NB4 (cell line): ENCODE results near the gene FER.

Source experiments
- POLR2A ChIP-seq: IDR thresholded peaks from 2 replicates; pipeline ENCODE4 v1.6.1; 2011; ENCODE audit warnings: mild to moderate bottlenecking; ENCODE audit not compliant: insufficient read length; ENCODE audit errors: extremely low read depth
- TF ChIP-seq, protein P1 (sequence below): IDR thresholded peaks from one replicate; pipeline ENCODE4 v1.5.1; 2012; ENCODE audit warnings: low read depth, low read length
- TF ChIP-seq, protein P2 (sequence below): IDR thresholded peaks from 2 replicates; pipeline ENCODE4 v1.6.1; 2011; ENCODE audit warnings: low read depth, low read length

DNA sequence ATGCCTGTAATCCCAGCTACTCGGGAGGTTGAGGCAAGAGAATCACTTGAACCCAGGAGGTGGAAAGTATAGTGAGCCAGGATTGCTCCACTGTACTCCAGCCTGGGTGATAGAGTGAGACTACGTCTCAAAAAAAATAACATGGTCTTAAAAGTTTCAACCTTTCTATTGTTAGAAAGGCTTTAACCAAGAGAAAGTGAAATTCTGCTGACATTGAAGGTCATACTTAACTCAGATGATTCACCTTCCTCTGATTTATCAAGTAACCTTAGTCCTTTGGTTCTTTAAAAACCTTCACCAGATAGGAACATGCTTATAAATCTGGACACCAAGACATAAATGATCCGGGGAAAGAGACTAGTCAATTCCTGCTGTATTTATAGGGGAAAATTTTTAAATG is 73.3 kb downstream of the FER start:
- TF ChIP-seq, protein P1, sequence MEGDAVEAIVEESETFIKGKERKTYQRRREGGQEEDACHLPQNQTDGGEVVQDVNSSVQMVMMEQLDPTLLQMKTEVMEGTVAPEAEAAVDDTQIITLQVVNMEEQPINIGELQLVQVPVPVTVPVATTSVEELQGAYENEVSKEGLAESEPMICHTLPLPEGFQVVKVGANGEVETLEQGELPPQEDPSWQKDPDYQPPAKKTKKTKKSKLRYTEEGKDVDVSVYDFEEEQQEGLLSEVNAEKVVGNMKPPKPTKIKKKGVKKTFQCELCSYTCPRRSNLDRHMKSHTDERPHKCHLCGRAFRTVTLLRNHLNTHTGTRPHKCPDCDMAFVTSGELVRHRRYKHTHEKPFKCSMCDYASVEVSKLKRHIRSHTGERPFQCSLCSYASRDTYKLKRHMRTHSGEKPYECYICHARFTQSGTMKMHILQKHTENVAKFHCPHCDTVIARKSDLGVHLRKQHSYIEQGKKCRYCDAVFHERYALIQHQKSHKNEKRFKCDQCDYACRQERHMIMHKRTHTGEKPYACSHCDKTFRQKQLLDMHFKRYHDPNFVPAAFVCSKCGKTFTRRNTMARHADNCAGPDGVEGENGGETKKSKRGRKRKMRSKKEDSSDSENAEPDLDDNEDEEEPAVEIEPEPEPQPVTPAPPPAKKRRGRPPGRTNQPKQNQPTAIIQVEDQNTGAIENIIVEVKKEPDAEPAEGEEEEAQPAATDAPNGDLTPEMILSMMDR: no peak
- TF ChIP-seq, protein P2, sequence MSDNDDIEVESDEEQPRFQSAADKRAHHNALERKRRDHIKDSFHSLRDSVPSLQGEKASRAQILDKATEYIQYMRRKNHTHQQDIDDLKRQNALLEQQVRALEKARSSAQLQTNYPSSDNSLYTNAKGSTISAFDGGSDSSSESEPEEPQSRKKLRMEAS: no peak
- no peak for TF ChIP-seq POLR2A
